IgD-negative memory B cell (primary cell): ENCODE data around the gene ANKS1A. TPM values are rescaled to one million over a fixed set of nuclear protein-coding genes. Genes with fewer than 3 reads are reported as not detected.
"Not testable (repeated sequence)": the region's sequence is repeated elsewhere in the genome, so short reads cannot be mapped to it uniquely, and the experiment has no call there.

ENCODE experiments used
- H3K27ac Mint-ChIP-seq, 3 donors: one replicate each; pipeline ENCODE4 v1.8.0; 2020 to 2022; ENCODE audit warnings: mild to moderate bottlenecking in 3 of 3, mixed read lengths in 3 of 3, moderate library complexity in 1 of 3
- H3K27me3 Mint-ChIP-seq: one replicate; pipeline ENCODE4 v1.8.0; 2021; ENCODE audit warnings: mixed read lengths
- H3K36me3 Mint-ChIP-seq: one replicate; pipeline ENCODE4 v1.8.0; 2020; ENCODE audit warnings: mild to moderate bottlenecking, mixed read lengths
- H3K4me1 Mint-ChIP-seq, 3 donors: one replicate each; pipeline ENCODE4 v1.8.0; 2020 to 2022; ENCODE audit warnings: mixed read lengths in 3 of 3, mild to moderate bottlenecking in 1 of 3
- H3K4me3 Mint-ChIP-seq, 4 donors: one replicate each; pipeline ENCODE4 v1.8.0; 2020 to 2022; ENCODE audit warnings: mild to moderate bottlenecking in 4 of 4, mixed read lengths in 4 of 4, moderate library complexity in 3 of 4
- H3K9me3 Mint-ChIP-seq, 3 donors: one replicate each; pipeline ENCODE4 v1.8.0; 2020 to 2021; ENCODE audit warnings: mixed read lengths in 3 of 3, mild to moderate bottlenecking in 1 of 3
- polyA plus RNA-seq: library from polyadenylated mRNA; unstranded; fragments of 300-500 nt; fragmentation: Illumina TruSeq; gene quantifications from one replicate; pipeline ENCODE4 v1.2.3, GENCODE V29; 2021

Gene ANKS1A
- polyA plus RNA-seq, 1 donor from 2014 or later, result 3.3 TPM

GRCh38 chr6:34872332-34872731, 16.7 kb upstream of the ANKS1A start:
- Mint-ChIP-seq H3K4me1 (no peaks in the 10 kb centered on the region), H3K9me3 (no peaks in the 10 kb centered on the region), H3K4me3 (no peak overlapping the region), H3K27ac (peak overlapping the region in 1 of 3 donors; percentile 67), H3K27me3 (no peaks in the 10 kb centered on the region), H3K36me3 (peaks cover 6% of the 10 kb centered on the region)

- Mint-ChIP-seq H3K4me1 (peaks cover 0 to 1% (median 0%) of the 10 kb centered on the region in 3 donors), H3K4me3 (no peak overlapping the region), H3K36me3 (peaks cover 6% of the 10 kb centered on the region)
These were observed 13.5 kb upstream of the ANKS1A start for GRCh38 chr6:34875292-34876213.

GRCh38 chr6:34876472-34876871, 12.6 kb upstream of the ANKS1A start:
- H3K4me3 Mint-ChIP-seq, result no peak overlapping the region
- no peaks in the 10 kb centered on the region for H3K27me3 Mint-ChIP-seq
- H3K4me1 Mint-ChIP-seq, result peaks cover 0 to 1% (median 0%) of the 10 kb centered on the region in 3 donors
- no peaks in the 10 kb centered on the region for H3K9me3 Mint-ChIP-seq
- peaks cover 6% of the 10 kb centered on the region for H3K36me3 Mint-ChIP-seq
- H3K27ac Mint-ChIP-seq, result no peak overlapping the region

More at GRCh38 chr6:34875292-34876213, 13.5 kb upstream of the ANKS1A start:
- no peaks in the 10 kb centered on the region for H3K27me3 Mint-ChIP-seq
- no peaks in the 10 kb centered on the region for H3K9me3 Mint-ChIP-seq
- peak overlapping the region in 1 of 3 donors; percentile 46 for H3K27ac Mint-ChIP-seq

DNA sequence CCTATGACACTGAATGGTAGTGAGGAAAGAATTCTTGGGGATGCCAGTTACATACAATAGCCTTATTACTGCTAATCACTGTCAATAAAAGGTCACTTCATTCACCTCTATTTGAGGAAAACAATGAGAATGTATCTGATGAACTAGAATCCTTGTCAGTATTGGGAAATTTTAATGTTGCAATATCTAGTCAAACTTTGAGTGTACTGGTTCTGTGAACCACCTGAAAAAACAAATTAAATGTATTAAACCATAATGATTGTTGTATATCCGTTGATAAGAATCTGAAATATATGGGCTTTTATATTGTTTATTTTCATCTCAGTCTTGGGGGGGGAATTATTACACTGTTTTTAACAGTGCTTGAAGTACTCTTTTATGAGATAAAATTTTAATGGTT, 11.8 kb upstream of the ANKS1A start:
- no peak overlapping the region for H3K27ac Mint-ChIP-seq
- no peaks in the 10 kb centered on the region for H3K27me3 Mint-ChIP-seq
- no peaks in the 10 kb centered on the region for H3K9me3 Mint-ChIP-seq
- peaks cover 0 to 1% (median 0%) of the 10 kb centered on the region in 3 donors for H3K4me1 Mint-ChIP-seq
- peaks cover 6% of the 10 kb centered on the region for H3K36me3 Mint-ChIP-seq
- no peak overlapping the region for H3K4me3 Mint-ChIP-seq

DNA sequence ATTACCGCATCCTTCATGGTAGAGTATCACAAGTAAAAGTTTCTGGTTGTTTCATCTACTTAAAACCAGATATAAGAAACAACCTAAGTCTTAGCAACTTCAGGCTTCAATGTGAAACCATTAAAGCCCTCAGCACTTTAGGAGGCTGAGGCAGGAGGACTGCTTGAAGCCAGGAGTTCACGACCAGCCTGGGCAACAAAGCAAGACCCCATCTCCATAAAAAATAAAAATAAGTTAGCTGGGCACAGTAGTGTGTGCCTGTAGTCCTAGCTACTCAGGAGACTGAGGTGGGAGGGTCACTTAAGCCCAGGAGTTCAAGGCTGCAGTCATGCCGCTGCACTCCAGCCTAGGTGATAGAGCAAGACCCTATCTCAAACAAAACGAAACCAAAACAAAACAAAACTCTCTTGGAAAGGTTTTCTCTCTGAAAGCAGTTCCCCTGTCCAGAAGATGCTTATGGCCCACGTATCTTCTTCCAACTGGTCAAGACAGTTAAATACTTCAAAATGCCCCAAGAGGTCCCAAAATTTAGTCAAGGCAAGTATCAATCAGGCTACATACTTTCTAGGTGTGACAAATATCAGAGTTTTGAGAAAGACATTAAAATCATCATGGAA, 11.1 kb upstream of the ANKS1A start:
- H3K4me1 Mint-ChIP-seq, result peaks cover 0 to 1% (median 0%) of the 10 kb centered on the region in 3 donors
- H3K4me3 Mint-ChIP-seq, result no peak overlapping the region
- no peaks in the 10 kb centered on the region for H3K27me3 Mint-ChIP-seq
- H3K36me3 Mint-ChIP-seq, result peaks cover 6% of the 10 kb centered on the region
- no peak overlapping the region for H3K27ac Mint-ChIP-seq
- no peaks in the 10 kb centered on the region for H3K9me3 Mint-ChIP-seq

- not testable (repeated sequence) for H3K9me3 Mint-ChIP-seq, H3K27me3 Mint-ChIP-seq, H3K36me3 Mint-ChIP-seq
- Mint-ChIP-seq H3K4me1 (peaks cover 11 to 17% (median 15%) of the 10 kb centered on the region in 3 donors), H3K27ac (peak overlapping the region in 2 of 3 donors; percentile 1 to 85), H3K4me3 (peak overlapping the region in 1 of 4 donors; percentile 48)
These were observed 5.0 kb upstream of the ANKS1A start for GRCh38 chr6:34884073-34884472.

DNA sequence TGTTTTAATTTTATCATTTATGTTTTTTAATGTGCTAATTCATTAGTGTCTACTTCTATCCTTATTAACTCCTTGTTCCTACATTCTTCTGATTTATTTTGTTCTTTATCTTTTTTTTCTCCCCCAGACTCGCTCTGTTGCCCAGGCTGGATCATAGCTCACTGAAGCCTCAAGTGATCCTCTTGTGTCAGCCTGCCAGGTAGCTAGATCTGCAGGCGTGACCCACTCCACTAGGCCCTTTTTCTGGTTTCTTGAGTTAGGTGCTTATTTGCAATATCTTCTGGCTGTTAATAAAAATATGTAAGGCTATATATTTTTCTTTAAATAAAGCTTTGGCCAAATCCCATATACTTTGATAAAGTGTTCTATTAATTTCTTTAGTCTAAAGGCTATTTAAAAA, 4.1 kb upstream of the ANKS1A start:
- no peaks in the 10 kb centered on the region for H3K36me3 Mint-ChIP-seq
- H3K27ac Mint-ChIP-seq, result peak overlapping the region in 2 of 3 donors; percentile 31 to 84
- peak overlapping the region in 2 of 4 donors; percentile 57 to 78 for H3K4me3 Mint-ChIP-seq
- no peaks in the 10 kb centered on the region for H3K27me3 Mint-ChIP-seq
- peaks cover 11 to 19% (median 13%) of the 10 kb centered on the region in 3 donors for H3K4me1 Mint-ChIP-seq
- no peaks in the 10 kb centered on the region for H3K9me3 Mint-ChIP-seq

DNA sequence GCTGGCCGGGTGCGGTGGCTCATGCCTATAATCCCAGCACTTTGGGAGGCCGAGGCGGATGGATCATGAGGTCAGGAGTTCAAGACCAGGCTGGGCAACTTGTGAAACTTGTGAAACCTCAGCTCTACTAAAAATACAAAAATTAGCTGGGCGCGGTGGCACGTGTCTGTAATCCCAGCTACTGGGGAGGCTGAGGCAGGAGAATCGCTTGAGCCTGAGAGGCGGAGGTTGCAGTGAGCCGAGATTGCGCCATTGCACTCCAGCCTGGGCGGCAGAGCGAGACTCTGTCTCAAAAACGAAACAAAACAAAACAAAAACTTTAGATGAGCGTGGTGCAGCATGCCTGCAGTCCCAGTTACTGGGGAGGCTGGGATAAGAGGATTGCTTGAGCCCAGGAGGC, 3.2 kb upstream of the ANKS1A start:
- H3K9me3 Mint-ChIP-seq, H3K36me3 Mint-ChIP-seq, H3K27me3 Mint-ChIP-seq: not testable (repeated sequence)
- H3K4me1 Mint-ChIP-seq, result peaks cover 18 to 27% (median 18%) of the 10 kb centered on the region in 3 donors
- peak overlapping the region in 1 of 3 donors; percentile 84 for H3K27ac Mint-ChIP-seq
- peak overlapping the region; percentile 12 to 85 (median 77) for H3K4me3 Mint-ChIP-seq

- Mint-ChIP-seq H3K27me3 (no peaks in the 10 kb centered on the region), H3K4me1 (peaks cover 23 to 35% (median 28%) of the 10 kb centered on the region in 3 donors), H3K27ac (peak within 1 kb of the TSS; percentile 93 to 100 (median 99)), H3K4me3 (peak within 1 kb of the TSS; percentile 95 to 100 (median 100)), H3K9me3 (no peaks in the 10 kb centered on the region), H3K36me3 (no peaks in the 10 kb centered on the region)
These were observed 1.1 kb upstream of the ANKS1A start, which contains the start of gene TAF11 for GRCh38 chr6:34887753-34888513. Gene TAF11, minus strand, starts transcription at chr6:34888042. Its CDS starts 85 bp downstream, at chr6:34887957.

DNA sequence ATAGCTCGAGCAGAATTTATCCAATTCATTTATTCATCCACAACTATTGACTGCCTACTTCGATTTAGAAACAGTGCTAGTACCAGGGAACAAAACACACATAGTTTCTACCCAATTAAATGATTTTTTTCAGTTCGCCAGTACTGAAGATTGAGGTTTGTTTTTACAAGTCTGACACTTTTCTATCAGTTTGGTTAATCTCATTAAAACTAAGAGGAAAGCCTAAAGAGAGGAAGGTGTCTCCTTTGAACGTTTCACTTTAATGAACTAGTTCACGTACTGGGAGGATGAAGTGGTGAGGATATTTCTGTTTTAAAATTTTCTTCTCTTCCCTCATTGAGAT, 570 bp upstream of the ANKS1A start:
- Mint-ChIP-seq H3K27me3 (no peaks in the 10 kb centered on the region), H3K9me3 (no peaks in the 10 kb centered on the region), H3K36me3 (no peaks in the 10 kb centered on the region), H3K4me3 (peak overlapping the region; percentile 95 to 100 (median 100)), H3K27ac (peak overlapping the region; percentile 93 to 100 (median 99)), H3K4me1 (peaks cover 21 to 35% (median 28%) of the 10 kb centered on the region in 3 donors)

DNA sequence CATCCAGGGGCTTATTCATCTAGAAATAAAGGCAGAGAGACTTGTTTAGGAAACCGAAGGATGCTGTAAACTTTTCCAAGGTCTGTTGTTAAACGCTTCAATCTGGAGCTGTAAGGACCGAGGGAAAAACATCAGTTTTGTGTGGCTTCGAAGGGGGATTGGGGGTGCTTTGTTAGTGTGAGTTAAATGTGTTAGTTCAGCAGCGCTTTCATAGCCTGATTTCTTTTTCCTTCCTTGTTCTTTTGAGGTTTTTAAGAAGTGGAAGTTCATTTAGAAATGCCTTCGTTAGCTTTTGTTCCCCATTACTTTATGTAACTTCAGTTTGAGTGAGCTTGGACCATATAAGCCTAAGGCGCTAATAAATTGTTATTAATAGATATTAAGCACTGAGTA, 1.5 kb downstream of the ANKS1A start:
- Mint-ChIP-seq H3K4me1 (peaks cover 21 to 31% (median 27%) of the 10 kb centered on the region in 3 donors), H3K36me3 (no peaks in the 10 kb centered on the region), H3K27ac (peak overlapping the region in 2 of 3 donors; percentile 93 to 100), H3K27me3 (no peaks in the 10 kb centered on the region), H3K9me3 (no peaks in the 10 kb centered on the region), H3K4me3 (peak overlapping the region; percentile 90 to 100 (median 97))

- H3K9me3 Mint-ChIP-seq, result no peaks in the 10 kb centered on the region
- H3K36me3 Mint-ChIP-seq, result no peaks in the 10 kb centered on the region
- H3K27ac Mint-ChIP-seq, result peak overlapping the region in 2 of 3 donors; percentile 41 to 93
- no peaks in the 10 kb centered on the region for H3K27me3 Mint-ChIP-seq
- peak overlapping the region in 1 of 4 donors; percentile 95 for H3K4me3 Mint-ChIP-seq
- peaks cover 21 to 29% (median 27%) of the 10 kb centered on the region in 3 donors for H3K4me1 Mint-ChIP-seq
These were observed 2.2 kb downstream of the ANKS1A start for GRCh38 chr6:34891296-34891695.

- Mint-ChIP-seq H3K9me3 (no peaks in the 10 kb centered on the region), H3K4me1 (peaks cover 13 to 23% (median 17%) of the 10 kb centered on the region in 3 donors), H3K27me3 (no peaks in the 10 kb centered on the region), H3K27ac (no peak overlapping the region), H3K36me3 (no peaks in the 10 kb centered on the region), H3K4me3 (no peak overlapping the region)
These were observed 5.6 kb downstream of the ANKS1A start for GRCh38 chr6:34894693-34895092.

DNA sequence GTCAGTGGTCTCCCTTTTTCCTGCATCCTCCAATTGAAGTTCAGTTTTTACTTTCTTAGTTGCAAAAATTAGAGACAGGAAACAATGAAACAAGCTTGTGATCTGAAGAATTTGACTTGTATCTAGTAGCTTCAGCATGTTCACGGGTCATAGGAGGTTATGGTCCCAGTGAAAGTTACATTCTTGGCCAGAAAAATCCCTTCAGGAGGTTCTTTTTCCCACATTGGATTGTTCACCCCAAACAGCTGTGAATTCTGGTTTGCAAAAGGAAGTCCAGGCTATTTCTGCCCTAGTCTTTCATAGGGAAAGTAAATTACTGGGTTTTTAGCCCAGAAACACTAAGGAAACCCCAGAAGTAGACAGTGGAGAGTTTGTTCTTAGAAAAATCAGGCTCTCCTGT, 8.1 kb downstream of the ANKS1A start:
- peaks cover 4 to 9% (median 5%) of the 10 kb centered on the region in 3 donors for H3K4me1 Mint-ChIP-seq
- H3K4me3 Mint-ChIP-seq, result no peak overlapping the region
- no peaks in the 10 kb centered on the region for H3K27me3 Mint-ChIP-seq
- H3K9me3 Mint-ChIP-seq, result no peaks in the 10 kb centered on the region
- H3K36me3 Mint-ChIP-seq, result no peaks in the 10 kb centered on the region
- no peak overlapping the region for H3K27ac Mint-ChIP-seq

DNA sequence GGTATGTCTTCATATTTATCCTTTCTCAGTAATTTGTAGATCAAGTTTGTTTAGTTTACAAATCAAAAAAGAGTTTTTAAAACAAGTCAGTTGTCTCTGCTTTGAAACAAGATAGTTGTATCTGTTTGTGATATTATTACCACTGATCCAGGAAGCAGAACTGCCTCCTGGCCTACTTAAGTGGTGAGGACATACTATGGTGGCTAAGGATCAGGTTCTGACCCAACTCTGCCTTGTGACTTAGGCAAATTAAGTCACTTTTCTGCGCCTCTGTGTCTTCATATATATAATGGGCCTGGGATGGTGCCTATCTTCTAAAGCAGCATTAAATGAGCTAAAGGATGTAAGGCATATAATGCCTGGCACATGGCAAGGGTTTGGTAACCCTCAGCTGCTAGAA, 8.7 kb downstream of the ANKS1A start:
- Mint-ChIP-seq H3K36me3 (peaks cover under 1% of the 10 kb centered on the region), H3K4me3 (peak overlapping the region in 1 of 4 donors; percentile 60), H3K4me1 (peaks cover 2 to 5% (median 3%) of the 10 kb centered on the region in 3 donors), H3K27ac (no peak overlapping the region), H3K27me3 (no peaks in the 10 kb centered on the region), H3K9me3 (no peaks in the 10 kb centered on the region)
